Adipocyte (in vitro differentiated cells): Measurements from ENCODE around the gene GRIA1.

Experiments used
- DNase-seq: peaks from one replicate; pipeline ENCODE4 v3.0.0-alpha.2; 2015; ENCODE audit warnings: low read depth
- H3K27me3 ChIP-seq: replicated peaks from 2 replicates; pipeline ENCODE4 v1.7.0; 2013; ENCODE audit warnings: mild to moderate bottlenecking, low read length, moderate library complexity; ENCODE audit not compliant: control insufficient read depth, insufficient read depth
- H3K36me3 ChIP-seq: 2 replicates; pipeline ENCODE4 v1.7.0; 2013; ENCODE audit warnings: low read length, mild to moderate bottlenecking, moderate library complexity; ENCODE audit not compliant: control insufficient read depth, insufficient read depth, severe bottlenecking
- H3K4me1 ChIP-seq: 2 replicates; pipeline ENCODE4 v1.7.0; 2013; ENCODE audit warnings: mild to moderate bottlenecking, low read length, moderate library complexity; ENCODE audit not compliant: control insufficient read depth, insufficient read depth
- H3K4me3 ChIP-seq: 2 replicates; pipeline ENCODE4 v1.7.0; 2013; ENCODE audit warnings: mild to moderate bottlenecking, low read length, moderate library complexity
- H3K9ac ChIP-seq: 2 replicates; pipeline ENCODE4 v1.7.0; 2013; ENCODE audit warnings: mild to moderate bottlenecking, low read length, moderate library complexity
- H3K9me3 ChIP-seq: 2 replicates; pipeline ENCODE4 v1.7.0; 2013; ENCODE audit warnings: mild to moderate bottlenecking, low read length, moderate library complexity; ENCODE audit not compliant: control insufficient read depth

The GRIA1 gene

GRCh38 chr5:153525536-153525935, 35.1 kb downstream of the GRIA1 start:
- no peaks in the 10 kb centered on the region for H3K27me3 ChIP-seq
- no peak overlapping the region for H3K9ac ChIP-seq
- H3K4me1 ChIP-seq = peaks cover 39% of the 10 kb centered on the region
- no peak overlapping the region for H3K4me3 ChIP-seq
- H3K9me3 ChIP-seq = no peaks in the 10 kb centered on the region
- H3K36me3 ChIP-seq = no peaks in the 10 kb centered on the region
- DNase-seq = no peak

GRCh38 chr5:153530357-153531143, 40.1 kb downstream of the GRIA1 start:
- no peaks in the 10 kb centered on the region for H3K36me3 ChIP-seq
- no peaks in the 10 kb centered on the region for H3K27me3 ChIP-seq
- no peak overlapping the region for H3K9ac ChIP-seq
- DNase-seq = no peak
- H3K9me3 ChIP-seq = no peaks in the 10 kb centered on the region
- H3K4me3 ChIP-seq = no peak overlapping the region
- peaks cover 17% of the 10 kb centered on the region for H3K4me1 ChIP-seq

- Histone ChIP-seq H3K36me3 (no peaks in the 10 kb centered on the region), H3K4me1 (peaks cover 17% of the 10 kb centered on the region), H3K4me3 (no peak overlapping the region), H3K9ac (no peak overlapping the region), H3K9me3 (no peaks in the 10 kb centered on the region), H3K27me3 (no peaks in the 10 kb centered on the region)
- DNase-seq = no peak
Observed at GRCh38 chr5:153533546-153533945, 43.1 kb downstream of the GRIA1 start.

GRCh38 chr5:153534102-153534501, 43.6 kb downstream of the GRIA1 start:
- DNase-seq = no peak
- Histone ChIP-seq H3K4me3 (no peak overlapping the region), H3K4me1 (peaks cover 17% of the 10 kb centered on the region), H3K9me3 (no peaks in the 10 kb centered on the region), H3K9ac (no peak overlapping the region), H3K36me3 (no peaks in the 10 kb centered on the region), H3K27me3 (no peaks in the 10 kb centered on the region)

GRCh38 chr5:153537207-153537606, 46.7 kb downstream of the GRIA1 start:
- peaks cover 17% of the 10 kb centered on the region for H3K4me1 ChIP-seq
- no peaks in the 10 kb centered on the region for H3K9me3 ChIP-seq

GRCh38 chr5:153539983-153540382, 49.5 kb downstream of the GRIA1 start:
- Histone ChIP-seq H3K9me3 (no peaks in the 10 kb centered on the region), H3K36me3 (no peaks in the 10 kb centered on the region), H3K4me3 (no peak overlapping the region), H3K4me1 (peaks cover 6% of the 10 kb centered on the region), H3K27me3 (no peaks in the 10 kb centered on the region), H3K9ac (no peak overlapping the region)
- DNase-seq = no peak

More at GRCh38 chr5:153537207-153537606, 46.7 kb downstream of the GRIA1 start:
- Histone ChIP-seq H3K36me3 (no peaks in the 10 kb centered on the region), H3K4me3 (no peak overlapping the region), H3K9ac (no peak overlapping the region), H3K27me3 (no peaks in the 10 kb centered on the region)
- no peak for DNase-seq

- no peaks in the 10 kb centered on the region for H3K36me3 ChIP-seq
- H3K4me3 ChIP-seq = no peak overlapping the region
- H3K9me3 ChIP-seq = no peaks in the 10 kb centered on the region
- DNase-seq = no peak
- peaks cover 18% of the 10 kb centered on the region for H3K4me1 ChIP-seq
- H3K27me3 ChIP-seq = no peaks in the 10 kb centered on the region
- H3K9ac ChIP-seq = no peak overlapping the region
Observed at GRCh38 chr5:153542536-153542935, 52.1 kb downstream of the GRIA1 start.

GRCh38 chr5:153543288-153543687, 52.8 kb downstream of the GRIA1 start:
- H3K4me3 ChIP-seq = no peak overlapping the region
- H3K27me3 ChIP-seq = no peaks in the 10 kb centered on the region
- no peaks in the 10 kb centered on the region for H3K36me3 ChIP-seq
- no peaks in the 10 kb centered on the region for H3K9me3 ChIP-seq
- no peak overlapping the region for H3K9ac ChIP-seq
- H3K4me1 ChIP-seq = peaks cover 18% of the 10 kb centered on the region
- no peak for DNase-seq

- no peak overlapping the region for H3K9ac ChIP-seq
- H3K36me3 ChIP-seq = no peaks in the 10 kb centered on the region
- DNase-seq = no peak
- H3K9me3 ChIP-seq = no peaks in the 10 kb centered on the region
- peaks cover 18% of the 10 kb centered on the region for H3K4me1 ChIP-seq
- no peak overlapping the region for H3K4me3 ChIP-seq
- H3K27me3 ChIP-seq = no peaks in the 10 kb centered on the region
Observed at GRCh38 chr5:153543959-153544470, 53.5 kb downstream of the GRIA1 start.

- peaks cover 18% of the 10 kb centered on the region for H3K4me1 ChIP-seq
- no peaks in the 10 kb centered on the region for H3K36me3 ChIP-seq
- no peak for DNase-seq
- H3K4me3 ChIP-seq = no peak overlapping the region
- H3K9ac ChIP-seq = no peak overlapping the region
- H3K9me3 ChIP-seq = no peaks in the 10 kb centered on the region
- no peaks in the 10 kb centered on the region for H3K27me3 ChIP-seq
Observed at GRCh38 chr5:153544706-153545105, 54.2 kb downstream of the GRIA1 start.

GRCh38 chr5:153546566-153546965, 56.1 kb downstream of the GRIA1 start:
- H3K9ac ChIP-seq = no peak overlapping the region
- peaks cover 24% of the 10 kb centered on the region for H3K4me1 ChIP-seq
- H3K4me3 ChIP-seq = no peak overlapping the region
- no peaks in the 10 kb centered on the region for H3K27me3 ChIP-seq
- peak; percentile 68 for DNase-seq
- no peaks in the 10 kb centered on the region for H3K9me3 ChIP-seq
- H3K36me3 ChIP-seq = no peaks in the 10 kb centered on the region
